ENCODE data around the gene CERS5. TPM values are rescaled to one million over a fixed set of nuclear protein-coding genes. Genes with fewer than 3 reads are reported as not detected.

Gene CERS5
- total and polyA plus RNA-seq, 9 donors, result 33.5 to 52.6 (median 42.0) TPM

- Histone ChIP-seq H3K9me3 (replicated peaks; ENCODE audit: control insufficient read depth, low read depth, low read length) (no peaks in the 10 kb centered on the region), H3K36me3 (ENCODE audit: control insufficient read depth, insufficient read depth, low read length) (peaks cover 8% of the 10 kb centered on the region), H3K4me1 (ENCODE audit: control insufficient read depth, insufficient read depth, low read length) (peaks cover 63% of the 10 kb centered on the region), H3K4me3 (ENCODE audit: low read length) (no peak overlapping the region), H3K27ac (ENCODE audit: low read length) (no peak overlapping the region), H3K27me3 (ENCODE audit: control insufficient read depth, insufficient read depth, low read length) (no peaks in the 10 kb centered on the region)
- DNase-seq, result no peak
- 92% methylated on average over 9 of the region's 12 CpGs for WGBS (ENCODE audit: insufficient coverage)
Observed at GRCh38 chr12:50105913-50106450, 61.2 kb downstream of the CERS5 start.

GRCh38 chr12:50104417-50105366 lies 62.5 kb downstream of the CERS5 start:
- Histone ChIP-seq H3K27ac (ENCODE audit: low read length) (peak overlapping the region; percentile 87), H3K36me3 (ENCODE audit: control insufficient read depth, insufficient read depth, low read length) (peaks cover 19% of the 10 kb centered on the region), H3K27me3 (ENCODE audit: control insufficient read depth, insufficient read depth, low read length) (no peaks in the 10 kb centered on the region), H3K9me3 (replicated peaks; ENCODE audit: control insufficient read depth, low read depth, low read length) (no peaks in the 10 kb centered on the region), H3K4me1 (ENCODE audit: control insufficient read depth, insufficient read depth, low read length) (peaks cover 50% of the 10 kb centered on the region), H3K4me3 (ENCODE audit: low read length) (peak overlapping the region; percentile 42)
- WGBS (ENCODE audit: insufficient coverage), result 64% methylated on average over 9 of the region's 14 CpGs
- peak; percentile 83 for DNase-seq

- no peaks in the 10 kb centered on the region for H3K9me3 ChIP-seq (replicated peaks; ENCODE audit: control insufficient read depth, low read depth, low read length)
- peak within 1 kb of the TSS; percentile 87 for H3K27ac ChIP-seq (ENCODE audit: low read length)
- peak within 1 kb of the TSS; percentile 42 for H3K4me3 ChIP-seq (ENCODE audit: low read length)
- WGBS (ENCODE audit: insufficient coverage), result 32% methylated on average over 4 of the region's 13 CpGs
- H3K27me3 ChIP-seq (ENCODE audit: control insufficient read depth, insufficient read depth, low read length), result no peaks in the 10 kb centered on the region
- H3K36me3 ChIP-seq (ENCODE audit: control insufficient read depth, insufficient read depth, low read length), result peaks cover 27% of the 10 kb centered on the region
- peak; percentile 64 for DNase-seq
- H3K4me1 ChIP-seq (ENCODE audit: control insufficient read depth, insufficient read depth, low read length), result peaks cover 42% of the 10 kb centered on the region
Observed at GRCh38 chr12:50103767-50104321, 63.3 kb downstream of the CERS5 start, which contains the start of gene GPD1. TSS of gene GPD1 (plus strand) at chr12:50104008. CDS start at chr12:50104051, 43 bp downstream.

- Histone ChIP-seq H3K36me3 (ENCODE audit: control insufficient read depth, insufficient read depth, low read length) (peaks cover 32% of the 10 kb centered on the region), H3K4me3 (ENCODE audit: low read length) (no peak overlapping the region), H3K4me1 (ENCODE audit: control insufficient read depth, insufficient read depth, low read length) (peaks cover 42% of the 10 kb centered on the region), H3K9me3 (replicated peaks; ENCODE audit: control insufficient read depth, low read depth, low read length) (no peaks in the 10 kb centered on the region), H3K27ac (ENCODE audit: low read length) (peak overlapping the region; percentile 87), H3K27me3 (ENCODE audit: control insufficient read depth, insufficient read depth, low read length) (no peaks in the 10 kb centered on the region)
- DNase-seq, result no peak
- no CpG with 5 or more reads among the region's 2 CpGs for WGBS (ENCODE audit: insufficient coverage)
Observed at GRCh38 chr12:50103351-50103750, 63.8 kb downstream of the CERS5 start.

- Histone ChIP-seq H3K36me3 (ENCODE audit: control insufficient read depth, insufficient read depth, low read length) (peaks cover 38% of the 10 kb centered on the region), H3K27ac (ENCODE audit: low read length) (peak overlapping the region; percentile 87), H3K4me1 (ENCODE audit: control insufficient read depth, insufficient read depth, low read length) (peaks cover 42% of the 10 kb centered on the region)
Observed at GRCh38 chr12:50102646-50103309, 64.4 kb downstream of the CERS5 start.

GRCh38 chr12:50102131-50102531 lies 65.0 kb downstream of the CERS5 start:
- Histone ChIP-seq H3K4me3 (ENCODE audit: low read length) (no peak overlapping the region), H3K4me1 (ENCODE audit: control insufficient read depth, insufficient read depth, low read length) (peaks cover 42% of the 10 kb centered on the region), H3K9me3 (replicated peaks; ENCODE audit: control insufficient read depth, low read depth, low read length) (no peaks in the 10 kb centered on the region), H3K27ac (ENCODE audit: low read length) (no peak overlapping the region), H3K36me3 (ENCODE audit: control insufficient read depth, insufficient read depth, low read length) (peaks cover 43% of the 10 kb centered on the region), H3K27me3 (ENCODE audit: control insufficient read depth, insufficient read depth, low read length) (no peaks in the 10 kb centered on the region)
- no CpG with 5 or more reads among the region's 2 CpGs for WGBS (ENCODE audit: insufficient coverage)
- DNase-seq, result no peak

More at GRCh38 chr12:50102646-50103309, 64.4 kb downstream of the CERS5 start:
- no peak for DNase-seq
- Histone ChIP-seq H3K9me3 (replicated peaks; ENCODE audit: control insufficient read depth, low read depth, low read length) (no peaks in the 10 kb centered on the region), H3K4me3 (ENCODE audit: low read length) (no peak overlapping the region), H3K27me3 (ENCODE audit: control insufficient read depth, insufficient read depth, low read length) (no peaks in the 10 kb centered on the region)
- 86% methylated on average over 4 of the region's 8 CpGs for WGBS (ENCODE audit: insufficient coverage)

GRCh38 chr12:50101663-50102062 lies 65.5 kb downstream of the CERS5 start:
- peaks cover 48% of the 10 kb centered on the region for H3K36me3 ChIP-seq (ENCODE audit: control insufficient read depth, insufficient read depth, low read length)
- no peaks in the 10 kb centered on the region for H3K27me3 ChIP-seq (ENCODE audit: control insufficient read depth, insufficient read depth, low read length)
- DNase-seq, result peak; percentile 72
- no peaks in the 10 kb centered on the region for H3K9me3 ChIP-seq (replicated peaks; ENCODE audit: control insufficient read depth, low read depth, low read length)
- H3K4me1 ChIP-seq (ENCODE audit: control insufficient read depth, insufficient read depth, low read length), result peaks cover 42% of the 10 kb centered on the region
- H3K27ac ChIP-seq (ENCODE audit: low read length), result no peak overlapping the region
- WGBS (ENCODE audit: insufficient coverage), result no CpG with 5 or more reads among the region's 3 CpGs
- H3K4me3 ChIP-seq (ENCODE audit: low read length), result no peak overlapping the region

- no peak overlapping the region for H3K27ac ChIP-seq (ENCODE audit: low read length)
- DNase-seq, result no peak
- no peaks in the 10 kb centered on the region for H3K27me3 ChIP-seq (ENCODE audit: control insufficient read depth, insufficient read depth, low read length)
- no peaks in the 10 kb centered on the region for H3K9me3 ChIP-seq (replicated peaks; ENCODE audit: control insufficient read depth, low read depth, low read length)
- H3K4me1 ChIP-seq (ENCODE audit: control insufficient read depth, insufficient read depth, low read length), result peaks cover 39% of the 10 kb centered on the region
- peaks cover 59% of the 10 kb centered on the region for H3K36me3 ChIP-seq (ENCODE audit: control insufficient read depth, insufficient read depth, low read length)
- 60% methylated on average over 2 of the region's 3 CpGs for WGBS (ENCODE audit: insufficient coverage)
- no peak overlapping the region for H3K4me3 ChIP-seq (ENCODE audit: low read length)
Observed at GRCh38 chr12:50100561-50100960, 66.6 kb downstream of the CERS5 start.

- no peak overlapping the region for H3K27ac ChIP-seq (ENCODE audit: low read length)
- no peak for DNase-seq
- no peaks in the 10 kb centered on the region for H3K27me3 ChIP-seq (ENCODE audit: control insufficient read depth, insufficient read depth, low read length)
- H3K4me1 ChIP-seq (ENCODE audit: control insufficient read depth, insufficient read depth, low read length), result peaks cover 28% of the 10 kb centered on the region
- H3K4me3 ChIP-seq (ENCODE audit: low read length), result no peak overlapping the region
- peaks cover 70% of the 10 kb centered on the region for H3K36me3 ChIP-seq (ENCODE audit: control insufficient read depth, insufficient read depth, low read length)
- 74% methylated on average over 3 of the region's 5 CpGs for WGBS (ENCODE audit: insufficient coverage)
- H3K9me3 ChIP-seq (replicated peaks; ENCODE audit: control insufficient read depth, low read depth, low read length), result no peaks in the 10 kb centered on the region
Observed at GRCh38 chr12:50099302-50100008, 67.7 kb downstream of the CERS5 start.

Measured in muscle of leg (tissue), 11 donors.